ENCODE measurements around the gene DCANP1.

The DCANP1 gene

DNA sequence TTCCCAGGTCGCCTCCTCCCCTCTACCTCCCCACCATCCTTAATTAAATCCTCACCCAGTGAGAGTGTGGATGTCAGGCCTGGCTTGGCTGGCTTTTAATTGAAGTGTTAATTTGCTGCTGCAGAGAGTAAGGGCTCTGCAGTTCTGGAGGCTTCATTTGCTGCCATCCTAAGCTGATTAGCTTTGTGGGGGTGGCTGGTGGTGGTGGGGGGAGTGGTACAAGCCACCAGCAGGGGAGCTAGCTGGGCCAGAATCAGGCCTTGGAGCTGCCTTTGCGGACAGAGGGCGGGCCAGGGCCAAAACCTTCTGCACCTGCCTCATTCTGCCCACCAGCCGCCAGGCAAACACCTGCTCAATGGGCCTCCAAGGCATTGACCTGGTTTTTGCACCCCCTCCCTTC is 31.8 kb upstream of the DCANP1 start:
- DNase-seq: no peak

DNA sequence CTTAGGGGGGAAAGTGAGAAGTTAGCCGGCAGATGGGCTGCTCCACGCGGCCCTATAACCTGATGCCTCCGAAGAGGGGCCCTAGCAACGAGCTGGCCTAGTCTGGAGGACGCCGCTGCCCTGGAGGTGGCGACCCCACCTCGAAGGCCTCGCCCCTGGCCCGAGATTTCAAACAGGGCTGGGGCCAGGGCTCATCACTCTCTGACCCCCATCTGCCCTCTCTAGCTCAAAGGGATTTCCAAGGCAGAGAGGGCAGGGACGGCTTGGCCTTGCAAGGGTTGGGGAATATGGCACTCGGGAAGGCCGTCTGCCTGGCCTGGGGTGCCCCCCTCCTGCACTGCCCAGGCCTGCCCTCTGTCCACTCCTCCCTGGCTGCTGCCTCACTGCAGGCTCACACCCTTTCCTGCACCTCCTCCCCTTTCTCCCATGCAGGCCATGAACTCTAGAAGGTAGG is 30.5 kb upstream of the DCANP1 start:
- DNase-seq: no peak

DNA sequence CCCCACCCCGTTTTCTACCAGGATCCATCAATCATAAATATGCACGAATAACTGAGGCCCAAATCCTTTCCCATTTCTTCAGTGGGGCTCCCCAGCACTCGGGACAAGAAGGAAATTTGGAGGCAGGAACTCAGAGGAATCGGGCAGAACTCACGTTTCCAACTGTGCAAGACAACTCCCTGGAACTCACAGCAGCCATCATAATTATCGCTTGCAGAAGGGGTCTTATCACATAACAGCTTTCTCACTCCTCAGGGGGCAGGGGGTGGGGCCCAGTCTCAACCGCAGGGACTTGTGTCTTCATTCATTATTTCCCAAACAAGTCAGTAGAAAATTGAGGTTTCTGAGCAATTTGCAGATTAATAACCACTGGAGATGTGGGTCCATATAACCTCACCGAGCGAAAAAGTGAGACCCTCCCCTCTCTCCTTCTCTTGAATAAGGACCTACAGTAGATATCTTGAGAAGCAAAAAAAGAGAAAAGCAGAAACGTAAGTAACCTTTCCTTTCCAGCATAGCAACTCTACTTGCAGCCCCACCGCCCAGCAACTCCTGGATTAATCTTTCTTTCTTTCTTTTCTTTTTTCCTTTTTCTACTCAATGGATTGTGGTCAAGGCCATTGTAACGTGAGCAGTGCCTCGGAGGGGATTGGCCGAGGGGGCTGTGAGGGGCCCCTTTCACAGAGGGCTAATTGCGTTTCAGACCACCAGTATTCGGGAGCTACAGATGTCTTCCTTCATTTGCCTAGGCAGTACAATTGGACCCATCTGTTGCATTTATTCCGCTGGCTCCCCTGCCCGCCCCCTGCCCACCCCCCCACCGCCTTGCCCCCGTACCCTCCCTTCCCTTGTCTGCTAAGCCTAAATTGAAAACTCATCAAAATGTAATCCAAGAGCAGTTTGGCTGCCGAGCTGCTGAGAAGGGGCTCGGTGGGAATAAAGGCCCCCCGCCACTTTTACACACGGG is 29.8 kb upstream of the DCANP1 start:
- no peak for DNase-seq

DNA sequence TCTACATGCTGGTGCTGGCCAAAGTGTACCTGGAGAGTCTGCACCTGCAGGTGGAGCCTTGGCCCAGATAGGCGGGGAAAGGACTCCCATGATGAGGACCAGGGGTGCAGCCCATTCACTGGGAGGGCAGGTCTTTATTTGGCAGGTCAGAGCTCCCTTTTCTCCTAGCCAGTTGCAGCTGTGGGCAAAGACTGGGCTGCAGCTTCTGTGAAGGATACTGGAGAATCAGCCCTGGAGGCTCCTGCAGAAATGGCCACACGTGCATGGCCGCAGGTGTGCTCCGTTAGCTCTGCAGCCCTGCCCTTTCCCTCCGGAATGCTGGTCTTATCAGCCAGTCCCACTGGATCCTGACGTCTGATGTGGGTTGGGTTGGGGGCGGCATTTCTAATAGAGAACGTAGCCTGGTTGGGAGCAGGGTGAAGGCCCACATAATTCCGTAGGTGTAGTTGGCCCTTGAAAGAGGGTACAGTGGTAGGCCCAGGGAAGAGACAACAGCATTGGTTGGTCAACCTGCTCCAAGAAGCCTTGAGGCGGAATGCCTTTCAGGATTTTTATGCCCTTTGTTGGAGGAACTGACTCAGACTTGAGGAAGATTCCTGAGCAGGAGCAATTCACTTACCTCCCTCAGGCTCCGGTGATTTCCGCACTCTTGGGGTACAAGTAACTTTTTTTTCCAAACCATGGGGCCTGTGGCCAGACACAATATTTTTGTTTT is 27.0 kb upstream of the DCANP1 start:
- DNase-seq: no peak

DNA sequence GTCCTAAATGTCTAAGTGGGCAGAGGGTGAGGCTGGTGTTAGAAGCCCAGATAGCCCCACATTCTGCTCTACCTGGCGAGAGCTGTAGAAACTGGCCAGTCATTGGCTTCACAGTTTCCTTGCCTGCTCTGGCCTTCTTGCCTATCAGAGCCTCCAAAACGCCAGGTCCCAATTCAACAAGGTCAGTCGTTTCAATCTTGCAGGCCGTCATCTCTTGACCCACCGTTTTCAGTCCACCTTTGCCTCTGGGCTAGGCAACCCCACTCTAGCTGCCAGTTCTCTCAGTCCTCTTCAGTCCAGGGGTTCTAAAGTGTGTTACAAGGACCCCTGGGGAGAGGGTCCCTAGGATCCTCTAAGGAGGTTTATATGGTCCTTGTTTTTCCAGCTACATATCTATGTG is 25.0 kb upstream of the DCANP1 start:
- no peak for DNase-seq

DNA sequence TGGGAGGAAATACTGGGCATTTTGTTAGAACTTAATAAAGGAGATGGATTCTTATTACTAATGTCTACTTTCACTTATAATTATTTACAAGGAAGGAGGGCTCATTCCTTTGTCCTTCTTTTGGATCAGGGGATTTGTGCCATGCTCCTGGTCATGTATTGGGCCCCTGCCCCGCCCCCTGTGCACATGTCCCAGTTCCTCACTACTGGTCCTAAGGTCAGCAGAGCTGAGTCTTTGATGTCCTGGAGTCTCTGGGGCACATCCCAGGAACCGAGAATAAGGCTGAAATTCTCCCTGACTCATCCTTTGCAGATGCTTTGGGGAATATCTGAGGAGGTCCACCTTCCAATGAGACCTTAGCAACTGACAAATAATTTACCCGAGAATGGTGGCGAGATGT is 24.6 kb upstream of the DCANP1 start:
- DNase-seq: no peak

DNA sequence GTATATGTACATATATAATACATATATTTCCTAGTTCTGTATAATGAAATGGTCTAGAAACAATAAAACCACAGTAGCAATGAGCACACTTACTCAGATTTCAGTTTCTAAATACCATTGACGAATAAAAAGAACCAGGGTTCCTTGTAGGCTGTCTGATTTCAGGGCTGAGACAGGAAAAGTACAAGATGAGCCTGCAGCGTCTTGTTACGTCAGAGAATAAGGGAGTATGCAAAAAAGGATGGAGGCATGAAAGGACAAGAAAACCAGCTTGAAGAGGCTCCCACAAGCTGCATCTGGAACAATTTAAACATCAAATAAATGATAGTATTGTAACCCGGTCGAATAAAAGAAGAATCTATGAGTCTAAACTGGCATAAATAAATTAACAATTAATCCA is 22.8 kb upstream of the DCANP1 start:
- DNase-seq: no peak

DNA sequence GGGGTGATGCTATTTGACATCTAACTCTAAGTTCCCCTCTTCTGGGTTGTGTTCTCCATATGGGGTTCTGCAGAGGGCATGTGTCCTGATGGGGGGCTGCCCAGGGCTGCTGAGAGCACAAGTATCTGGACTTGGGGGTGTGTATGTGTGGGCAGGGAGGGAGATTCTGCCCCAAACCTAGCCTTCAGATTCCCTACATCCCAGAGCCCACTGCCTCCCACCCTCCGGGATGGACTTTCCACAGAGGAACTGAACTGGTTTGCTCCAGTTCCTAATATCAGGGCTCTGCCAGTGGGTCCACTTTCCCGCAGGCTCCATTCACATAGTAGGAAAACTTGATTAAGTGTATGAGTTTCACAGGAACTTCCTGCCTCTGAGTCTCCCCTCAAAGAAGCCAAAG is 21.4 kb upstream of the DCANP1 start:
- DNase-seq: no peak

DNA sequence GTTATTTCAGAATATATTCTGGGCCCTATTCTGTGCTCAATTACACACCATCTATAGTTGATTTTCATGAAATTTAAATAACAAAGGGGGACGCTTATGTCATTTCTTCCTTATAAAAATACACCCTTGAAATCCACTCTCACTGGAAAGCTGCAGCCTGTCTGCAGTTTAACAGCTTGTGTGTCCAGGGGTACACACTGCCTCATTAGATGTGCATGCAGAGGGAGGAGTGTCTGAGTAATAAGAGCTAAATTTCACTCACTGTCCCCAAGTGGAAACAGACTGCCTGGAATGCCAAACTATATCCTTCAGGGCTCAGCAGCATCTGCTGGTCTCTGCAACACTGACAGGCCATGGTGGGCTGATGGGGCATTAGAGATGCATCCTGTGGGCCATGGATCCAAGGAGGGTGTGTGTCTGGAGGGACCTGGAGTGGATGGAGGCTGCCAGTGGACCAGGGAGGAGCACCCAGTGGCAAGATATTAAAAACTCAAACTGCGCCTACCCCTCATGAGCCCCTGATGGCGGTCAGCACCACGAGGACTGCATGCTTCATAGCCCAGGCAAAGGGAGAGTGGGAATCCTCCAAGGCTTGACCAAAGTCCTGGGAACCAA is 20.8 kb upstream of the DCANP1 start:
- DNase-seq: no peak

DNA sequence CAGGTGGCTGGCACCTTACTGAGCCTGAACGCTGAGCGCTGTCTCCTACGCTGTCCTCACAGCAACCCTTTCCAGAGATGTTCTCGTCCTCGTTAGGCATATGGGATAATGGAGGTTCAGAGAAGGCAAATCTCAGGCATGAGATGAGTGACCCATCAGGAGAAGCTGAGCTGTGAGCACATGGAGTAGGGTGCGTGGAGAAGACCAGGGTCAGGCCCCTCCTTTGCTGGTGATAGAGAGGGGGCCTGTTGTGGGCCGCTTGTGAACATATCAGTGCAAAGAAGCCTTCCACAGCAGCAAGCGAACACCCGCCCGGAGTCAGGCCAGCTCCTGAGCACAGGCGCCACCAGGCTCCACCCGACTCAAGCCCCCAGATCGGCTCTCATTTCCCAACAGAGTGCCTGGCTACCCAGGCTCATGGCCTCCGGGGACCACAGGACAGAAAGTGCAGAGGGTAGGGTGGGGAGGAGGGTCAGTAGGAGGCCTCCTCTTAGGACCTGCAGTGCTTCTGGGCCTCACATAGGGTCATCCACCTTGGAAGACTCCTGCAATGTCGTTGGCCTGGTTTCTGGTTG is 20.0 kb upstream of the DCANP1 start:
- no peak for DNase-seq

DNA sequence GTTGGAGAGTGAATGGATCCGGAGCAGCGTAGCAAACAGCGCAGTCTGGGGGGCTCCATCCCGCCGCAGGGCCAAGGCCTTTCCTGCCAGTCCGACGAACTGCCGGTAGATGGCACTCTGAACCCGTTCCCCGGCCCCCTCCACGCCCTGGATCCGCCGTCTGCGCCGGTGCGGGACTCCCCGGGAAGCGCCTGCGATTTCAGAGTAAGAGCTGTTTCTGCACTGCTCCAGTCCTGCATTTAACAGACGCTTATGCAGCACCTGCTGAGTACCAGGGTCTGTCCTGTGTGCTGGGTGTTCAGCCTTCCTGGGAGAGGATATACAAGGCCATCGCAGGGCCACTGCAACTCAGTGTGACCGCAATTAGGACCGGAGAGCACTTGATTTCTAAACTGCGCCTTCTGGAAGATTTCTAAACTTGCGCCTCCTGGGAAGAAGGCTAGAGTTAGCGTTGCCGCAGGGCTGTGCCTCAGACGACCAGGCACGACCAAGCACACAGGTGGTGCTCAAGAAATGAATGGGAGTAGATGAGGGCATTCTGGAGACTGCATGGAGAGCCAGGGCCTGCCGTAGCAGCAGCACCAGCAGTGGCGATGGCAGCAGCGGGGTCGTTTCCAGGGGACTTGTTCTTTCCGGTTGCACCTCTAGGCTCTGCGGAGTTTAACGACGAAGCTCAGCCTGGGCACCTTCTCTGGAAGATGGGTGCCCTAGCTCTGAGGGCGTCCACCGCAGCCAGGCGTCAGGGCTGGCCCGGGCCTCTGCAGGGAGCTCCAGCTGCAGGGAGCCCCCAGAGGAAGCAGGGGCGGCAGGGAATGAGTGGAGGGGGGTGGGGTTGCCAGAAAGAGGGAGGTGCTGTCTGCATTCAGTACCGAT is 19.3 kb upstream of the DCANP1 start:
- DNase-seq: peak; percentile 50

DNA sequence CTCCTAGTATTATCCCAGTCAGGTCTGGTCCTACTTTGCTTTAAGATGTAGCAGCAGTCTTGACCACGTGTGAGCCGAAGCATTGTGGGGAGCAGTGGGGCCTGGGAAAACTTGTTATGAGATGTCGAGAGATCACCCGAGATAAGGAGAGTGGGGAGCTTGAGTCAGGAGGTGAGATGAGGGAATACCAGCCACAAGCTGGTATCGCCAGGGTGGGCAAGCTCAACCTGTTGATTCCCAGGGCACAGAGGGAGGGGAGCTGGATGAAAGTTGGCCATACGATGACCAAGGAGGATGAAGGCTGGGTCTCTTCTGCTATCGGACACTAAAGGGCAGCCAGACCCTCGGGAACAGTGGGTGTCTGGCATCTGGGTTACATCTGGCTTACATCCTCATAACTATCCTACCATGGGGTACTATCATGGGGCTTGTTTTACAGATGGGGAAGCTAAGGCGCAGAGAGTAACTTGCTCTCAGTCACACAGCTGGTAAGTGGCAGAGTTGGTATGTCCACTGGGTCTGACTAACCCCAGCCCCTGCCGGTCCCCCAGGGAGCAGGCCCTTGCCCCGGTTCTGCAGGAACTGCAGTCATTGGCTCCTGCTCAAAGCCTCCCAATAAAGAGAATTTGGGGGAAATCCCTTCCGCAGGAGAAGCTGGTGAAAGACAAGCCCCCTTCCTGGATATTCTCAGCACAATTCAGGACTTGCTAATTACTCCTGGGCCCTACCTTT is 18.4 kb upstream of the DCANP1 start:
- no peak for DNase-seq

DNA sequence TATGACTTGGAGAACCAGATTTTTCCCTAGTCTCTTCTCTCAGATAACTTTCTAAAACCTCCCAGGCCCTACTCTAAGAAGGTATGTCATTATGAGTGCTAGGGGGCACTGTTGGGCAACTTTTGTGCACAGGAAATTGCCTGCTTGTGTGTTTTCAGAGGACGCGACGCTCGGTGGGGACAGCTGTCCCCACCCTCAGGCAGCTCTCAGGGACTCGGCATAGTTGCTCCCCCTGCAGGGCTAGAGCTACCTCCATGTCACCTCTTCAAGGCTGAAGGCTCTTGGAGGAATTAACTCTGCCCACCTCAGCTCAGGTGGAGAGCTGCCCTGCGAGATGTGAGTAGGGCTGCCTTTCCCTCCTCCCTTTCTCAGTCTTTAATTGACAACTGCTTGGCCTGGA is 15.2 kb upstream of the DCANP1 start:
- no peak for DNase-seq

DNA sequence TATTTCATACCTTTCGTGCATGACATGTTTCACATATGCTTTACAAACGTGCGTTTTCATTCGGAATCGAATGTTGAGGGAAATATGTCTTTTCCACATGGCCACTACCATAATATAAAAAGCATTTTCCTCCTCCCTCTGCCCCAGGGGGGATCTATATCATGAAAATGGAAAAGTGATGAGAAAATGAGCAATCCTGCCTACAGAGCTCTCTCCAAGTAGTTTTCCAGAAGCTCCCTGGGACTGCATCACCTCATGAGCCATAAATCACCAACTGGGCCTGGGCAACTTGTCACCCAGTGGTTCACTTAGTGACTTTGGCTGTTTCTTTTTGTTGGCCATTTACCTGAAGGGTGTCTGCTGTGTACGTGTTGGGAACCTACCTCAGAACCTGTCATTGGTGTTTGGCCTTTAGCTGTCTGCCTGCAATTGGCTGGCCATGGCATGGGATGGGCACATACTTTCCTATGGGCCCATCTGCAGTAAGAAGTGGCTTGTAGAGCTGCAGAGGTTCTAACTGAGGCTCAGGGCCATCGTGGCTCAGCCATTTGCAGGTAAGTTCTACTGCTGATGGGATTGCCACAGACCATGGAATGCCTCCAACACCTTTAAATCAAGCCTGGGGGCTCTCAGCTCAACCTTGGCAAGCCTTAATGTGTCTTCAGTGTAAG is 14.5 kb upstream of the DCANP1 start:
- no peak for DNase-seq

DNA sequence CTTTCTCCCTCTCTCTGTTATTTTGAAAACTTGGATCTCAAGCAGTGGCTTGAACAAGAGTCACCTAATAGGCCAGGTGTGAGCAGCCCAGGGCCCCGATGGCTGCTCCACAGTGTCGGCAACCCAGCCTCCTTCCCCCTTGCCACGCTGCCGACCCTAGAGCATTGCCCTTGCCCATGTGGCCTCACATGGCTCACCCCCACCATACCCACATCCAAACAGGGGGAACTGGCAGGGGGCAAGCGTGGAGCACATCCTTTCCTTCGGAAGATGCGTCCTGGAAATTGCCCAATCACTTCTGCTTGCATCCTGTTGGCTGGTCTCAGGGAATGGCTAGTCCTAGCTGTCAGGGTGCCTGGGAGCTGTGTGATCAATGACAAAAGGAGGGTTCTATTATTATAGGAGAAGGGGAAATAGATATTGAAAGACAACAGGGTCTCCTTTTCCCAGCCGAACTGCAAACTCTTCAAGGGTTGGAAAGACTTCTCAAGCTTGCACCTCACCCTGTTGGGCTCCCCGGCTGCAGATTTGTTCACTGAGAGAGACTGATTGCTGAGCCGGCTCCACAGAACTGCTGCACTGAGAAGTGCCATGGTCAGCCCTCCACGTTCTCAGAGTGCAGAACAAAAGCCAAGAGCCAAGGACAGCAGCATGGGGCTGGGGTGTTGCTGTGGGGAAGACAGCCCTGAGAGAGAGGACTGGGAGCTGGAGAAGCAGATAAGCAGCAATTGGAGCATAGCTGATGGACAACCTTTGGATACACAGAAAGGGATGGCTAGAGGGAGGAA is 13.3 kb upstream of the DCANP1 start:
- DNase-seq: no peak

DNA sequence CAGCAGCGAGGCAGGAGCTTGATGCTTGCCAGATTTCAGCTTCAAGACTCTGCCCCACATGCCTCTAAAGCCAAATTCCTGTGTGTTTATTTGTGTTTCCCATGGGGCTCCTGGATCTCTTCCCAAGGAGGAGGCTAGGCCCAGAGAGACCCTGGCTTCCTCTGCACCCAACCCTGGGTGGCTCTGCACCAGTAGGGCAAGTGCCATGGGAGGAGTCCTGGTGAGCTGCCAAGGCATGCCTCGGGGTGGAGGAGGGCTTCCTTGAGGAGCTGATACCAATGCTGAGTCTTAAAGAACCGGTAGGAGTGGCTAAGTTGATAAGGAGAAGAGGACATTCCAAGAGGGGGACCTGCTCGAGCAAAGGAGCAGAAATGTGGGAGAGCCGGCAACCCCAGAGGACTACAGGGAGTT is 11.8 kb upstream of the DCANP1 start:
- DNase-seq: peak; percentile 45

DNA sequence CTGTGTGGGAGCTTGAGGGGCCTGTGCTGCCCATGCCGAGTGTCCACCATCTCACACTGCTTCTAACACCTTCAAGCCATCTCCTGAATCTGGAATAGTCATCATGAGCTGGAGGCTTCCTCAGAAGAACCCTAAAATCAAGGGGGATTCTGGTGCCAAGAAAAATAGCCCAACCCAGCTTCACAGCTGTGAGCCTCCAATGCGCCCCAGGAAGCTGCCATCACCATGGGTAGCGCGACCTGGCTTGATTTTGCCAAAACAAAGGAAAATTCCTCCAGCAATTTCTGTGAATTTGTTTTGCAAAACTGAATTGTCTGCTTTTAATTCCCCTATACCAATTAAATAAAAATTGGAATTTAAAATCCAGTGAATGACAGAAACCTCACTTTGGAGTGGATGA is 11.2 kb upstream of the DCANP1 start:
- no peak for DNase-seq

DNA sequence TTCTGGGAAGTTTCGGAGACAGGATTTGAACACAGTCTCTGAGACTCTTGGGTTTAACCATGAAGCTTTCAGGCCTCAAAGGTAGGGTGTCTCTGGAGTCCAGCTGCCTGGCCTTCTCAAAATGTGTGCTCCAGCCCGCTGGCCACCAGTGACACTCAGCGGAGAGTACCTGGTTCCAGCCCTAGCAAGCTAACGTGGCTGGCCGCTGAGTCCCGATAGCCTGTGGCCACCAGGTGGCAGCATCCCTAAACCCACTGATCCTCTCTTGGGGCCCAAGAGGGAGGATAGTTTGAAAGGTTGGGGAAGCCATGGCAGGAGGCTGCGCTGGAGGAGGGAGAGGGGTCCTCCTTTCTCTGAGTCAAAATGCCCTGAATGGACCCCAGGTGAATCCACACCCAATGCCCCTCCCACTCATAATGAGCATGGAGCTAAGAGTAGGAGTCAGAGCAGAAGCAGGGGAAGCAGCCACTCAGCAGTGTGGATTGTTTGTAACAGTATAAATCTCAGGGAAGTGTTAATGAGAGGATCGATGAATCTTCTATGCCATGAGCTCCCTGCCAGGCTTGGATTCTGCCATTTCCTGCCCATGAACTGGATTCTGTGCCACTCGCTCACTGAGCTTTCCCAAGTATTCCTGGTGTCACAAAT is 10.4 kb upstream of the DCANP1 start:
- no peak for DNase-seq

DNA sequence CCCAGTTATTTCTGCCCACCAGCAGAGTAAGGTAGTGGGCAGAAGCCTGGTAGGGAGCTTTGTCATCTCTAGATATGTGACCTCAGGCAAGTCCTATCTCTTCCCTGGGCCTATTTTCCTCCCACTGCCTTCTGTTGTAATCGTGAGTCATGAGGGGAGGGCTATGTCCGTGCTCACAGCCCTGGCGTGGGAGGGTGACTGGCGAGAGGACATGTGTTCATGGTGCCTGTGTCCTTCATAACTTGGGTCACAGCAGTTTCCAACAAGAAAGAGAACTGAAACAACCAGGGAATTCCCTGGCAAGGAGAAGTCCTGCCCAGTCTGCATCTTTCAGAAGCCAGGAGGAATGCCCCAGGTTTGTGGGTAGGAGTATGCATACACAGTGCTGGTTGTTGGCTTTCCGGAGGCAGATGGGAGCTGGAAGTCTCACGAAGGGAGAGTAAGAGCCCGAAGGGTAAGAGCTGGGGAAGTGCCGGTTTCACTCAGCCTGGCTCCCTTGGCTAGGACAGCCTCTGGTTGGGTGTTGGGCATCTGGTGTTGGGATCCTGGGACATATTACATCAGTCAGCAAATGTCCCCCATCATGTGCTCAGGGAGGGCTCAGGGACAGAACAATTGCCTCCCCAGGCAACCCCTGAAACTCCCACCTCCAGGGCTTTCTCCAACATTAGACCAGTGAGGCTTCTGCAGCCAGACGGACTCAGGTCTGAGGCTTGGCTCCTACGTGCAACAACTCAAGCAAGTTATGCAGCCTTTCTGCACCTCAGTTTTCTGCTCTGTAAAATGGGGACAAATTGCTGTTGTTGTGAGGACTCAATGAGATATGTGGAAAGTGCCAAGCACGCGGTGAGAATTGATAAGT is 9.3 kb upstream of the DCANP1 start:
- peak; percentile 26 for DNase-seq

Measured in T1000 (cell line).